Stimulated activated CD8-positive, alpha-beta memory T cell treated with anti-CD3 and anti-CD28 coated beads, Interleukin-15, amount 100 ng/mL, for 24 hours (primary cell): ENCODE results near the gene DHDH.

Experiments used
- DNase-seq: peaks from one replicate; pipeline ENCODE4 v3.0.0-alpha.2; 2020; ENCODE audit warnings: low read depth

Gene DHDH

DNA sequence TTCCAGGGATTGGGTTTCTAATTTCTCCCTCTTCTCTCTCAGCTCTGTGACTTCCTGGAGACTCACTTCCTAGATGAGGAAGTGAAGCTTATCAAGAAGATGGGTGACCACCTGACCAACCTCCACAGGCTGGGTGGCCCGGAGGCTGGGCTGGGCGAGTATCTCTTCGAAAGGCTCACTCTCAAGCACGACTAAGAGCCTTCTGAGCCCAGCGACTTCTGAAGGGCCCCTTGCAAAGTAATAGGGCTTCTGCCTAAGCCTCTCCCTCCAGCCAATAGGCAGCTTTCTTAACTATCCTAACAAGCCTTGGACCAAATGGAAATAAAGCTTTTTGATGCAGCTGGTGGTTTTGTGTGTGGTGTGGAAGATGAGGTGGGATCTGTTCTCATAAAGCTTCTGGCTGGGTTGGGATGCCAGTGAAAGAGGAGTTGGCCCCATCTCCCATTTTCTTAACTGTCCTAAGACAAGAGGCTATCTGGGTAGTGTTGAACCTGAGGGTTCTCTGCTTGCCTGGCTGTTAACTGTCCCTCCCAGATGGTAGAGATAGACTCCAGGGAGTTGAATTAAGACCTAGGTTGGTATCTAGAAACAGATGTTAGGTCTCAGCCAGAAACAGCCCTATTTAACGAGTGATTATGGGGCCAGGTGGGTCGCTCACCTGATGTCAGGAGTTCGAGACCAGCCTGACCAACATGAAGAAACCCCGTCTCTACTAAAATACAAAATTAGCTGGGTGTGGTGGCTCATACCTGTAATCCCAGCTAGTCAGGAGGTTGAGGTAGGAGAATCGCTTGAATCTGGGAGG lies 33.2 kb downstream of the DHDH start:
- no peak for DNase-seq

DNA sequence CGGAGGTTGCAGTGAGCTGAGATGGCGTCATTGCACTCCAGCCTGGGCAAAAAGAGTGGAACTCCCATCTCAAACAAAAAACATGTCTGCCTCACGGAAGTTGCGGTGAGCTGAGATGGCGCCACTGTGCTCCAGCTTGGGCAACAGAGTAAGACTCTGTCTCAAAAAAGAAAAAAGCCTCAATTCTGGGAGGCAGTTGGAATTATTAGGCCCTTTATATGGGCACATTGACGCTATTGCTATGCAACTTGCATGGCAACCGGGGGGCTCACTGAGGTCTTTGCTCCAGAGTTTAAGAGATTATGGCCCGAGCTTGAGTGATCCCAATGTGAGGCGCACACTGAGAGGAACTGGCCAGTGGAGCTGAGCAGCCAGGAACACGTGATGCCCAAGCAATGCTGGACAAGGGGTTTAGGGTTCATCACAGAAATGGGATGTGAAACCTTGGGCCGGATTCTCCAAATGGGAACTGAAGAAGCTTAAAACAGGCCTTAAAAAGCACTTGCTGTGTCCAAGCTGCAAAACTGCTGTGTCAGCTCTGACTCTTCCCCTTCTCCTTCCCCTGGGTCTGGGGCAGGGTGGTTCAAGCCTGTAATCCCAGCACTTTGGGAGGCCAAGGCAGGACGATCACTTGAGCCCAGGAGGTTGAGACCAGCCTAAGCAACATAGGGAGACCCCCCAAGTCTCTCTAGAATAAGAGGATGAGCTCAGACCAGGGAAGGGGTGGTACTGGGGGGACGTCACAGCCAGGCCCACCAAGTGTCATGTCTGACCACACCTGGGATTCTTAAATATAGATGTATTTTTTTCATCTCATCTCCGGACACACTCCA lies 34.1 kb downstream of the DHDH start:
- DNase-seq = no peak

DNA sequence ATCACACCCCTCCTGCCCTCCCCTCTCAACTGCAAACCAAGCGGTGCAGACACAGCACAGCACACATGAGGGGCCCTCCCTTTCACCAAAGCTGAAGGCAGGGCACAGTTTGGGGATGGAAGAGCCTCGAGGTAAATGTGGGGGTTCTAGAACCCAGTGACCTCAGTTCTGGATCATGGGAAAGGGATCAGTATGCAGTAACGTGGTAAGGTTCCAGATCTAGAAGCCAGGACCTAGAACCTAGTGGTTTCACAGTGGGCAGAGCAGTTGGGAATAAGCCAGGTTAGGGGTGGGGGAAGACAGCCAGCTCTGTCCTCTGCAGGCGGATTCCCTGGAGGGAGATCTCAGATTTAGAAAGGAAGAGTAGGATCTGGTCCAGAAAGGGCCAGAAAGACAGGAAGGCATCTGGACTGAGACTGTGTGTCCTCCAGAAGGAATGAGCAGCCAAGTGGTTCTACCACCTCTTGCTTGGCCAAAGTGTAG lies 34.7 kb downstream of the DHDH start:
- no peak for DNase-seq

DNA sequence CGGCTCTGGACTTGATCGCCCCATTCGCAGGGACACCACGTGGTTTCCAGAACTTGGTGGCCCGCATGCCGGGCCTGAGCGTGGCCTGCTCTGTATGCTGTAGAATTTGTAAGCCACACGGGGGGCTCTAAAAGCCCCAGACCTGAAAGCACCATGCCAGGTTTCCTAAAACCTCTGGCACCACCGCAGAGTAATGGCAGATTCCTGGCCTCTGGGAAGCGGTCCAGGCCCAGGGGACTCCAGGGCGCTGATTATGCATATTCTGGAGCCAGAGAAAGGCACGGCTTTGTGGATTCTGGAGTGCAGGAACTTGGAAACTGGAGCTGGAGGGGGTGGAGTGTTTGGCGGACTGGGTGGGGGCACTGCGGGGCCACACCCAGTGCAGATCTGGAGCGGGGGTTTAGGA lies 35.3 kb downstream of the DHDH start:
- DNase-seq = no peak

DNA sequence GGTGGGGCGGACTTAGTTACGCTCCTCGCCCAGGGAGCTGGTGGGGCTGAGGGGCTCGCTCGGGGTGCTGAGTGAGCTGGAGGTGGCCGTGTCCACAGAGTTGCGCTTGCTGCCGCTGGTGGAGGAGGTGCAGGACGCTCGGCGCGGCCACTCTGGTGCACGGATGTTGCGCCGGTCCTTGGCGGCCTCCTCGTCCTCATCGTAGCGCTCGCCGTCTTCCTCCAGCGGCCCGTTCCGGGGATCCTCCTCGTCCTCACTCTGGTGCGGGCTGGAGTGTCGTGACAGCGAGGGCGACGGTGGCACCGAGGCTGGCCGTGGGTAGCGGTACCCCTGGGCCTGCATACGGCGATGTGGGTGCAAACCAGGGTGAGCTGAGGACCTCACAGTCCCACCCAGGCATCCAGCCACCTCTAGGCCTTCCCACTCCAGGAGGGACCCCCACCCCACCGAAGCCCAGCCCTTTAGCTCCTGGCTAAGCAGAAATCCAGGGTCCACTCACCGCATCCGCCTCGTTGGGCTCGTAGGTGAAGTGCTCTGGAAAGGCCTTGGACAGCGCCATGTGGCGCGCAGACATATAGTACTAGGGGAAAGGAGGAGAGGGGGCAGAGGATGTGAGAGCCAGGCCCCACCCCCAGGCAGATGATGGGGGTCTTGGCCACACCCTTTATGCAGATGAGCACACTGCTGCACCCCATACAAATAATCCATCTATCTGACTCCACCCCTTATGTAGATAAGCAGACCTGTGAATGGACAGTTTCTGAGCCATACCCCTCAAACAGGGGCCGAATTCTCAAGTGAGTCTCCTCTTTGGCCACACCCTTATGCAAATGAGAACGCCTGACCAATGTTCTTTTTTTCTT lies 36.0 kb downstream of the DHDH start:
- DNase-seq = no peak

DNA sequence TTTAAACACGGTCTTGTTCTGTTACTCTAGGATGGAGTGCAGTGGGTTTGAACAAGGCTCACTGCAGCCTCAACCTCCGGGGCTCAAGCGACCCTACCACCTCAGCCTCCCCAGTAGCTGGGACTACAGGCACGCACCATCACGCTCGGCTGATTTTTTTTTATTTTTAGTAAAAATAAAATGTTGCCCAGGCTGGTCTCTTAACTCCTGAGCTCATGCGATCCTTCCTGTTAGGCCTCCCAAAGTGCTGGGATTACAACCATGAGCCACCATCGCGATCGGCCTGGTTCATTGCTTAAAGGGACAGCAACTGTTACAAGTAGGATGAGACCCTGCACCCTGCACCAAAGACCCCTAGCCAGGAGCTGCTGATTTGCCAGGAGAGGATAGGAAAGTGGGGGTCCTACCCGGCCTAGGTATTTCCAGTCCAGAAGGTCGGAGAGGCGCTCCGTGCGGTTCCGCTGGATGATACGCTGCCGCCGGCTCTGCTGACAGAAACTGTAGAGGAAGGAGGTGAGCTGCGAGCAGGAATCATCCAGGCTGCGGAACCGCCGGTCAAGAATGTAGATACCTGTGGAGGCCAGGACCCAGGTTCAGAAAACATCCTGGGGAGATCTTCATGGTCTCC lies 36.8 kb downstream of the DHDH start:
- DNase-seq = no peak

DNA sequence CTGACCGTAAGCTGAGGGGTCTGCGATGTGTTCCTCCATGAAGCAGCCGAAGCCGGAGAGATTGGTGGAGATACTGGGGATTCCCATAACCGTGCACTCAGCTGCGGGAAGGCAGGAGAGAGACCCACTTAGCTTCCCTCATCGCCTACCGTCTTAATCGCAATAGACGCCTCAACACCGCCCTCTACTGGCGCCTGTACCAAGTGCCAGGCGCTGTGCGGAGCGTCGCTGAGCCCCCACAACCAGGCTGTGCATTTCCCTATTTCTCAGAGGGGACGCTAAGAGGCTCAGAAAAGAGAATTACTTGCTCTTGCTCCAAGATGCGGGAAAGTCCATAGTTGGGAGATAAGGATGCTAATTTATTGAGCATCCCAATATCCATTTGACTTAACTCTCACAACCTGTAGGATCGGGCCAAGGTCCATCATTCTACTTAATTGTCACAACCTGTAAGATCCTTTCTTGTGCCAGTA lies 37.5 kb downstream of the DHDH start:
- DNase-seq = peak; percentile 84

DNA sequence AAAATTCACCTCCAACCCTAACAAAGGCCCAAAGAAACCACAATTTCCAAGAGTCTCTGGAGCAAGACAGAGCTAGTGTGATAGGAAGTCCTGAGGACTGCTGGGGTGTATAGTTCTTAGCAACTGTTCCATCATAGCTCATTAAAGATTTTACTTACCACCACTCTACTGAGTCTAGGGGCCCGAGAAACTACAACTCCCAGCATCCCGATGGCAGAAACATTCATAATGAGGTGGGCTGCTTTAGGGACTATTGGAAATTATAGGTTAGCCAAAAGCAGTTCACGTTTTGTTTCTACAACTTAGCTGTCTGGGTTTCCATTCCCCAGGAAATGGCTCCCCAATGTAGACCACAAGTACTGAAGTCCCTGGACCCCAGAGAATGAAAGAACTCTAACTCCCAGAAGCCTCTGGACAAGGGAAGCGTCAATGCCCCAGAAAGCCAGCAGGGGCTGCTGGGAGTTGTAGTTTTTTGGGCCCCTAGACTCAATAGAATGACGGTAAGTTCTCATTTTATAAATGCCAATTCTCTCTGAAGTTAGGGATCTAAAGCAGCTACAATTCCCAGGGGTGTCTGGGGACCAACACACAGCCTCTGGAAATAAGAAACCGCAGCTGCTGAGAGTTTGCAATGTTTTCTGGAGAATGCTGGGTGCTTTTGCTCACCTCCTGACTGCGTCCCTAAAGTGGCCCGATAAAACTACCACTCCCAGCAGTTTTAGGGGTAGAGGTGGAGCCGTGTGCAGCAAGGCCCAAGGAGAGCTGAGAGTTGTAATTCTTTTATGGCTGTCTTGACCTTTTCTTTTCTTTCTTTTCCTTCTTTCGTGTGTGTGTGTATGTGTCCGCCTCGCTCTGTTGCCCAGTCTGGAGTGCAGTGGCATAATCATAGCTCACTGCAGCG lies 42.7 kb downstream of the DHDH start:
- no peak for DNase-seq

DNA sequence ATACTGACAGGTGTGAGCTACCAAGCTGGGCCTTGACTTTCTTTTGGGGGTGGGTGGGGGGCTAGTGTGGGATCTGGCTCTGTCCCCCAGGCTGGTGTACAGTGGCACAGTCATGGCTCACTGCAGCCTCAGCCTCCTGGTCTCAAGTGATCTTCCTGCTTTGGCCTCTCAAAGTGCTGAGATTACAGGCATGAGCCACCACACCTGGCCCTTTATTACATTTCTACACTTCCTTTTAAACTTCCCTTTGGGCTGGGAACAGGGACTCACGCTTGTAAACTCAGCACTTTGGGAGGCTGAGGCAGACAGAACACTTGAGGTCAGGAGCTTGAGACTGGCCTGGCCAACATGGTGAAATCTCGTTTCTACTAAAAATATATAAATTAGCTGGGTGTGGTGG lies 43.6 kb downstream of the DHDH start:
- DNase-seq = no peak

DNA sequence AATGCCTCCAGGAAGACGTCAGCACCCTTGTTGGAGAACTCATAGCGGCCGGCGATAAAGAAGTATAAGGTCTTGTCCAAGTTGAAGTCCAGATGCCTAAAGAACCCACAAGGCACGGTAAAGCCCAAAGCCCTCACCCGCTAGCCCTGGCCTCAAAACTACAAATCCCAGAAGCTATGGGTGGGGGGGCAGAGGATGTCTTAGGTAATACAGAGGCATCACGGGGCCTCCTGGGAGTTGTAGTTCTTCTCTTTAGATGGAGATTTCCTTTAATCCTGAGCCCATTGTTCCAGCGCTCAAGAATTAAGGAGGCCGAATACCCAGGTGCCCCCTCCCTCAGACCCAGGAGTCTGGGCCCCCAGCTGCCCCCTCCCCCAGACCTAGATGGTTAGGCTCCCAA lies 48.8 kb downstream of the DHDH start:
- no peak for DNase-seq

DNA sequence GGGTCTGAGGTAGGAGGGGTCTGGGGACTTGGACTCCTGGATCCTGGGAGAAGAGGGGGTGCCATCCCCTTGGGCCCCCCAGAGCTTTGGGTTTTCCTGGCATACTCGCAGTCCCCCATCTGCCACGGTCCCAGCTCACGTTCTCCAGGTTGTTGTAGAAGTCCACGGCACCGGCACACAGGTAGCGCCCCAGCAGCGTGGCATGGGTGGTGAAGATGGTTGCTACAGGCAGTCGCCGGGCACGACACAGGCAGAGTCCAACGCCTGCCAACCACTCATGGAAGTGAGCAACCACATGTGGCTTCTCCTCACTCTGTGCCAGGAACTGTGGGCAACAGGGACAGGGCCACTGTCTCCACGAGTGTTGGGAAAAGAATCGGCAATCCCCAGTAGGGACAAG lies 52.2 kb downstream of the DHDH start:
- DNase-seq = no peak

DNA sequence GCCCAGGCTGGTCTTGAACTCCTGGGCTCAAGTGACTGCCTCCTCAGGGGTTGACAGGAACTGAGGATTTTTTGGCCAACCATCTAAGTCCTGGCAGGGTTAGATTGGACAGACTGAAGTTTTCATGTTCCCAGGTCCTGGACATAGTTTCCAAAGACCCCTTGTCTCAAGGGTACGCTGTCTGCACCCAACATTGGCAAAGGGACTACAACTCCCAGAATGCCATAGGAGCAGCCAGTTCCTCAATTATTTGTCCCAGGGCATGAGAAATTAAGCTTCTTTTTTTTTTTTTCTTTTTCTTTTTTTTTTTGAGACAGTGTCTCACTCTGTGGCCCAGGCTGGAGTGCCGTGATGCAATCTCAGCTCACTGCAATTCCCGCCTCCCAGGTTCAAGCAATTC lies 52.7 kb downstream of the DHDH start:
- DNase-seq = no peak

DNA sequence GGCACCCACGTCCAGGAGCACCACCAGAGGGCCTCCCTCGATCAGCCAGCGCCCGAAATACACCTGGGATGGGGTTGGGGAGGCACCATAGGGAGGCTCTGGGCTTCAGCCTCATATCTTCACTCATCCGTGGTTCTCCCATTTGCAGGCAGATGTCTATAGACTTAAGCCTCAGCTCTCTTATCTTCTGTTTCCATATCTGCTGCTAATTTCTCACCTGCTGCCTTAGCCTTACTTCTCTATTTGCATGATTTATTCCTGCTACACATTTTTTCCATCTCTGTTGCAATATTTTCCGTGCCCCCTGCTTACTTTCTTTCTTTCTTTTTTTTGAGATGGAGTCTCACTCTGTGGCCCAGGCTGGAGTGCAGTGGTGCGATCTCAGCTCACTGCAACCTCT lies 53.8 kb downstream of the DHDH start:
- no peak for DNase-seq

DNA sequence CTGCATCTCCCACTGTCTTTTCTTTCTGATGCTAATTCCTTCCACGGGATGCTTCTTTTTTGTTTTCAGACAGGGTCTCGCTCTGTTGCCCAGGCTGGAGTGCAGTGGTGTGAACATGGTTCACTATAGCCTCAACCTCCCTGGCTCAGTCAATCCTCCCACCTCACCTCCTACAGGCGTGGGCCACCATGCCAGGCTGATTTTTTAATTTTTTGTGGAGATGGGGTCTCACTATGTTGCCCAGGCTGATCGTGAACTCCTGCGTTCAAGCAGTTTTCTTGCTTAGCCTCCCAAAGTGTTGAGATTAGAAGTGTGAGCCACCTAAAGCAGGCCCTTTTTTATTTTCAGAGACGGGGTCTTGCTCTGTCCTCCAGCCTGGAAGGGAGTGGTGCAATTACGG lies 54.8 kb downstream of the DHDH start:
- DNase-seq = no peak

DNA sequence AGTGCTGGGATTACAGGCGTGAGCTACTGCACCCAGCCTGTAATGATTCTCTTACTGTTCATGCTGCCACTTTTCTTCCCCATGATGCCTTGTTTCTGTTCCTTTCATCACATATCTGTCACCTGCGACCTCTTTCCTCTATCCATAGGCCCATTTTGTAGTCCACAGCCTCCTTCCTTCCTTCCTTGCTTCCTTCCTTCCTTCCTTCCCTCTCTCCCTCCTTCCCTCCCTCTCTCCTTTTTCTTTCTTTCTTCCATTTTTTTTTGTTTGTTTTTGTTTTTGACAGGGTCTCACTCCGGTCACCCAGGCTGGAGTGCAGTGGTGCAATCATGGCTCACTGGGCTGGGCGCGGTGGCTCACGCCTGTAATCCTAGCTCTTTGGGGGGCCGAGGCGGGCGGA lies 55.4 kb downstream of the DHDH start:
- DNase-seq = no peak

DNA sequence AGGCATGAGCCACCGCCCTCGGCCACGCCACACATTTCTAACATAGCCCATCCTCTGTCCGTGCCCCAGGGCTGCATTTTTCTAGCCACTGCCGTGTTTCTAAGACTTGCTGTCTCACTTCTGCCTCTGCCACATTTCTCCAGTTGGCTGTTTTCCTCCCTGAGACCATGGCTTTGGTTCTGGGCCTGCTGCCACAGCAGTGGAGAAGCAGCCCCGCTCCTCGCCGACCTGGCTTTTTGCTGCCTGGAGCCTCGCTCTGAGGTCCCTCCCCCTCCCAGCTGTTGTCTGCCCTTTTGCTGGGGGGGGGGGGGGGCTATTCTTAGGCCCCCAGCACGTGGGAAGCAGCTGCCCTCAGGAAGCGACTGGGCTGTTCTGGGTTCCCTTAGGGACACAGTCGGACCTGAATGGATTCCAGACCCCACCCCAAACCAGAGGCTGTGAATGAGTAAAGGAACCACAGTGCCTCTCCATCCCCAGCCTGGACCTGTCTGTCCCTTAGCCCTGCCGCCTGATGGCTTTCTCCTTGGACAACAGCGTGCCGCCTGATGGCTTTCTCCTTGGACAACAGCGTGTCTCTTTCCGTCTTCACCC lies 56.3 kb downstream of the DHDH start:
- DNase-seq = no peak

DNA sequence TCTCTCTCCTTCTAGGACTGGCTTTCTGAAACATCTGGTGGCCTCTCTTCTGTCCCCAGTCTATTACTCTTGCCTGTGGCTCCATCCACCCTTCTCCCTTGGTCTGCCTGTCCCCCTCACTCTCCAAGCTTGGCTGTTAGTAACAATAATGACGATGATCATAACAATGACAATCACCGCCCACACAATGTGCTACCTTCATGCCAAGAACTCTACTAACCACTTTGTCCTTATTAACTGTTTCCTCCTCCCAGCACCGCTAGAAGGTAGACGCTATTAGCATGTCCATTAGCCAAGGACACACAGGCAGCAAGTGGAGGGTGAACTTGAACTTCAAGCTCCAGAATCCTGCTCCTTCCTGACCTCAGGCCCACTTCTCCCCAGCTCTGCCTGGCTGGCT lies 56.9 kb downstream of the DHDH start:
- no peak for DNase-seq

DNA sequence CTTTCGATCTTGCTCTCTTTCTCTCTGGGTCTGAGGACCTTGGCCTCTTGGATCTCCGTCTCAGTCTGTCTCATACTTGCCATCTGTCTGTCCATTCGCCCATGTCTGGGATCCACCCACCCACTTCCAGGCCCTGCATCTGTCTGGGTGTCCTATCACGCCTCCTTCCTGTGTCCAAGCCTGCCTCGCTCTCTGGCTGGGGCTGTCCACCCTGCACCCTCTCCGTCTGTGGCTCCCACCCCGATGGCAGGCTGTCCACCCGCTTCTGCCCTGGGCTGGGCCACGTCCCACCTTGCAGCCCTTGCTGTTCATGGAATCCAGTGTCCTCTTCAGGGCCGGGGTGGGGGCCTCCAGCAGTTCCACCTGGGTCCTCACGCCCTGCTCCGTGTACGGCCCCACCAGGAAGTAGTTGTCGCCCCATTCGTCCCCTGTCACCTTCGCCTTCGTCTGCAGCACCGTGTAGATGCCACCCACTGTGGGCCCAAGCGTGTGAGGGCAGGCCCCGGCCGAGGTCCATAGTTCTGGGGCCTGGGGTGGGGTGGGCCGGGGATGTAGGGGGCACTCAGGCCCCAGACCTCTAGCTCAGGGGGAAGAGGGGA lies 57.6 kb downstream of the DHDH start:
- no peak for DNase-seq

DNA sequence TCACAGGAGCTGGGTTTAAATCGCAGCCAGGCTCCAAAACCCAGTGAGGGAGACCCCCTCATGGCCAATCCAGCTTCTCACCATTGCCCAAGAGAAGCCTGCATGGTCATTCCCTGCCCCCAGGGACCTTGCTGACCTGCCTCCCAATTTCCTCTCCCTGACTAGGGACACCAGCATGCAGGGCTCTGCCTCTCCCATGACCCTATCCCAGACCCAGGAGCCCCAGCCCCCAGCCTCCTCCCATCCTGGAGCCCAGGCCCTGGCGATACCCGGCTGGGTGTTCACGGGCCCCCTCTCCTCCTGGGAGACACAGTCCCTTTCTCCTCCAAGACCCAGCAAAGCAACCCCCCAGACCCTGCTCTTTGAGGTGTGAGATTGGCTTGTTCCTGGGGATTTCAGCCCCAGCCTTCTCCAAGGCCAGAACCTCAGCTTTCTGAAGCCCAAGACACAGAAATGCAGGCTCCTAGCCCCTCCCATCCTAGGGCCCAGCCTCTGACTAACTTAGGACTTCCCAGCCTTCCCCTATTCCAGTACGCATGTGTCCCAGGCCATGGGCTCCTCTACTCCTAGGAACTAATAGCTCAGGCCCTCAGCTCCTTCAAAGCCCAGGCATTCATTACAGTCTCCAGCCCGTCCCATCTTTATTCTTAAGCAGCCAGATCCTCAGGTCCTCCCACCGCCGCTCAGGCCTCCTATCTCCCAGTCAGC lies 58.5 kb downstream of the DHDH start:
- DNase-seq = no peak
